ENCODE measurements around the gene COL5A3. TPM values are rescaled to one million over a fixed set of nuclear protein-coding genes. Genes with fewer than 3 reads are reported as not detected.

Gene COL5A3
- total and polyA plus RNA-seq, 4 donors = 0.14 to 4.9 (median 0.76) TPM

GRCh38 chr19:9941231-9941630, 69.1 kb downstream of the COL5A3 start:
- no peak for DNase-seq (ENCODE audit: low spot score)
- TF ChIP-seq EGR1 (IDR thresholded peaks at IDR 0.05; ENCODE audit: low read depth in 2 of 2) = no peak
- TF ChIP-seq NR2F2 (IDR thresholded peaks at IDR 0.05) = no peak
- no peak for TF ChIP-seq JUND (IDR thresholded peaks at IDR 0.05)
- no peak for TF ChIP-seq HNF4G (IDR thresholded peaks at IDR 0.05)
- TF ChIP-seq RXRA (IDR thresholded peaks at IDR 0.05) = no peak
- TF ChIP-seq HNF4A (conservative IDR thresholded peaks at IDR 0.05) = no peak
- no peak for TF ChIP-seq REST (IDR thresholded peaks at IDR 0.05)
- TF ChIP-seq ZBTB33 (IDR thresholded peaks at IDR 0.05) = no peak
- TF ChIP-seq FOXA1 (IDR thresholded peaks at IDR 0.05) = no peak
- TF ChIP-seq, protein P1, sequence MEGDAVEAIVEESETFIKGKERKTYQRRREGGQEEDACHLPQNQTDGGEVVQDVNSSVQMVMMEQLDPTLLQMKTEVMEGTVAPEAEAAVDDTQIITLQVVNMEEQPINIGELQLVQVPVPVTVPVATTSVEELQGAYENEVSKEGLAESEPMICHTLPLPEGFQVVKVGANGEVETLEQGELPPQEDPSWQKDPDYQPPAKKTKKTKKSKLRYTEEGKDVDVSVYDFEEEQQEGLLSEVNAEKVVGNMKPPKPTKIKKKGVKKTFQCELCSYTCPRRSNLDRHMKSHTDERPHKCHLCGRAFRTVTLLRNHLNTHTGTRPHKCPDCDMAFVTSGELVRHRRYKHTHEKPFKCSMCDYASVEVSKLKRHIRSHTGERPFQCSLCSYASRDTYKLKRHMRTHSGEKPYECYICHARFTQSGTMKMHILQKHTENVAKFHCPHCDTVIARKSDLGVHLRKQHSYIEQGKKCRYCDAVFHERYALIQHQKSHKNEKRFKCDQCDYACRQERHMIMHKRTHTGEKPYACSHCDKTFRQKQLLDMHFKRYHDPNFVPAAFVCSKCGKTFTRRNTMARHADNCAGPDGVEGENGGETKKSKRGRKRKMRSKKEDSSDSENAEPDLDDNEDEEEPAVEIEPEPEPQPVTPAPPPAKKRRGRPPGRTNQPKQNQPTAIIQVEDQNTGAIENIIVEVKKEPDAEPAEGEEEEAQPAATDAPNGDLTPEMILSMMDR (IDR thresholded peaks at IDR 0.05; ENCODE audit: low read depth, low read length, missing input control) = no peak
- no peak for TF ChIP-seq SP1 (IDR thresholded peaks at IDR 0.05)
- TF ChIP-seq MAX (IDR thresholded peaks at IDR 0.05) = no peak
- no peak for TF ChIP-seq YY1 (IDR thresholded peaks at IDR 0.05)
- no peak for TF ChIP-seq RAD21 (IDR thresholded peaks at IDR 0.05)
- H3K4me1 ChIP-seq (ENCODE audit: control insufficient read depth in 4 of 4, insufficient read depth in 4 of 4, low read length in 3 of 4) = peaks cover 0 to 7% (median 4%) of the 10 kb centered on the region in 4 donors
- 70% methylated on average over 1 of the region's 1 CpG for WGBS
- no peak overlapping the region for H3K4me3 ChIP-seq (ENCODE audit: low read depth in 1 of 3, low read length in 3 of 3)
- no peak overlapping the region for H3K27ac ChIP-seq (ENCODE audit: low read depth in 1 of 2, low read length in 2 of 2)
- no peak overlapping the region for H3K9ac ChIP-seq (ENCODE audit: low read depth in 1 of 2, low read length in 2 of 2)
- no peaks in the 10 kb centered on the region for H3K27me3 ChIP-seq (ENCODE audit: control insufficient read depth in 4 of 4, insufficient read depth in 4 of 4, low read length in 3 of 4)
- H3K36me3 ChIP-seq (ENCODE audit: control insufficient read depth in 4 of 4, insufficient read depth in 3 of 4, low read depth in 1 of 4, low read length in 3 of 4) = no peaks in the 10 kb centered on the region
- peaks cover 0 to 9% (median 4%) of the 10 kb centered on the region in 4 donors for H3K9me3 ChIP-seq (ENCODE audit: control insufficient read depth in 4 of 4, low read length in 3 of 4)

- DNase-seq (ENCODE audit: low spot score) = no peak
- Histone ChIP-seq H3K4me1 (ENCODE audit: control insufficient read depth in 4 of 4, insufficient read depth in 4 of 4, low read length in 3 of 4) (peaks cover 0 to 8% (median 5%) of the 10 kb centered on the region in 4 donors), H3K9me3 (ENCODE audit: control insufficient read depth in 4 of 4, low read length in 3 of 4) (peaks cover 0 to 9% (median 4%) of the 10 kb centered on the region in 4 donors), H3K9ac (ENCODE audit: low read depth in 1 of 2, low read length in 2 of 2) (no peak overlapping the region), H3K4me3 (ENCODE audit: low read depth in 1 of 3, low read length in 3 of 3) (no peak overlapping the region), H3K36me3 (ENCODE audit: control insufficient read depth in 4 of 4, insufficient read depth in 3 of 4, low read depth in 1 of 4, low read length in 3 of 4) (no peaks in the 10 kb centered on the region), H3K27me3 (ENCODE audit: control insufficient read depth in 4 of 4, insufficient read depth in 4 of 4, low read length in 3 of 4) (no peaks in the 10 kb centered on the region), H3K27ac (ENCODE audit: low read depth in 1 of 2, low read length in 2 of 2) (no peak overlapping the region)
- TF ChIP-seq EGR1 (IDR thresholded peaks at IDR 0.05; ENCODE audit: low read depth in 2 of 2) (no peak), NR2F2 (IDR thresholded peaks at IDR 0.05) (no peak), HNF4G (IDR thresholded peaks at IDR 0.05) (no peak), FOXA2 (IDR thresholded peaks at IDR 0.05) (no peak), RXRA (IDR thresholded peaks at IDR 0.05) (peak; percentile 26 to 83), HNF4A (conservative IDR thresholded peaks at IDR 0.05) (peak; percentile 49 to 88), REST (IDR thresholded peaks at IDR 0.05) (no peak), JUND (IDR thresholded peaks at IDR 0.05) (peak in 1 of 2 donors; percentile 30), YY1 (IDR thresholded peaks at IDR 0.05) (peak; percentile 42), FOXA1 (IDR thresholded peaks at IDR 0.05) (no peak)
- TF ChIP-seq, protein P2, sequence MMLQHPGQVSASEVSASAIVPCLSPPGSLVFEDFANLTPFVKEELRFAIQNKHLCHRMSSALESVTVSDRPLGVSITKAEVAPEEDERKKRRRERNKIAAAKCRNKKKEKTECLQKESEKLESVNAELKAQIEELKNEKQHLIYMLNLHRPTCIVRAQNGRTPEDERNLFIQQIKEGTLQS (IDR thresholded peaks at IDR 0.05) = no peak
- TF ChIP-seq, protein P1 (IDR thresholded peaks at IDR 0.05; ENCODE audit: low read depth, low read length, missing input control) = no peak
- 65% methylated on average over 2 of the region's 2 CpGs for WGBS
Observed at GRCh38 chr19:9940778-9941177, 69.5 kb downstream of the COL5A3 start.
